ENCODE results near the gene ADGRG3. TPM values are rescaled to one million over a fixed set of nuclear protein-coding genes. Genes with fewer than 3 reads are reported as not detected.
A peak's percentile ranks its signal among the peaks of the same experiment; 100 is the strongest.

Gene ADGRG3
- total and polyA plus RNA-seq, 2 of the 13 experiments (the other 11 are each of a cell fraction or from before 2014, with no cell fraction given): 2.7 to 11.8 TPM

DNA sequence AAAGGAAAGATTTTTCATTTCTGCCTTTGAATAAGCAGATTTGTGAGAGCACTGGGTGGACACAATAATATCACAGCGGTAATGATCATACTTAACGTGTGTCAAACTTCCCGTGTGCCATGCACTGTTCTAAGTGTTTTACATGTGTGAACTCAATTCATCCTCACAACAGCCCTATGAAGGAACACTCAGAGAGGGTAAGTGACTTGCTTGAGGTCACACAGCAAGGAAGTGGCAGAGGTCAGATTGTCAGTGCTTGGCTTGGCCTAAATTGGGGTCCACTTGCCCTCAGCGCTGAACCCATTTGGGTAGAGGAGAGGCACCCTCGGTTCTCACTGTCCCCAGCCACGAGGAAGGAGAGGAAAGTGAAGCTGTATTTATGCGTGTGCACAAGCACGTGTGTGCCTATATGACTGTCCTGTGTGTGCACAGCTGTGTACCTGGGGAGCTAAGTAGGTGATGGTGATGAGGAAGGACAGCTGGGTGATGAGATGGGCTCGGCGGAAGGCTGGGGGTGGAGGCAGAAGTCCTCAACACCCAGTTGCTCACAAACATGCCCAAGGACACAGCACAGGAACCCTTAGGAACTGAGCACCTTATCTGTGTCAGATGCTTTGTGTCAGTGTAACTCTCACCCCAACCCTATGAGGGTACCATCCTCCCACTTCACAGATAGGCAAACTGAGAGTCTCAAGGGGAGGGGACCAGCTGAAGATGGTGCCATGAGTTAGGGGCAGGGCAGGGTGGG lies 9.8 kb upstream of the ADGRG3 start (continued):
- TF ChIP-seq TARDBP (CRISPR knock-in tag; IDR thresholded peaks at IDR 0.05): no peak
- no peak for TF ChIP-seq SKI (IDR thresholded peaks at IDR 0.05; ENCODE audit: partially characterized antibody)
- no peak for TF ChIP-seq CBX1 (IDR thresholded peaks at IDR 0.05; ENCODE audit: low read depth)
- 0 out of 2 replicates have a peak, but pooled peaks have one; percentile 33 for TF ChIP-seq KDM1A (CRISPR knock-in tag; IDR thresholded peaks at IDR 0.05)

DNA sequence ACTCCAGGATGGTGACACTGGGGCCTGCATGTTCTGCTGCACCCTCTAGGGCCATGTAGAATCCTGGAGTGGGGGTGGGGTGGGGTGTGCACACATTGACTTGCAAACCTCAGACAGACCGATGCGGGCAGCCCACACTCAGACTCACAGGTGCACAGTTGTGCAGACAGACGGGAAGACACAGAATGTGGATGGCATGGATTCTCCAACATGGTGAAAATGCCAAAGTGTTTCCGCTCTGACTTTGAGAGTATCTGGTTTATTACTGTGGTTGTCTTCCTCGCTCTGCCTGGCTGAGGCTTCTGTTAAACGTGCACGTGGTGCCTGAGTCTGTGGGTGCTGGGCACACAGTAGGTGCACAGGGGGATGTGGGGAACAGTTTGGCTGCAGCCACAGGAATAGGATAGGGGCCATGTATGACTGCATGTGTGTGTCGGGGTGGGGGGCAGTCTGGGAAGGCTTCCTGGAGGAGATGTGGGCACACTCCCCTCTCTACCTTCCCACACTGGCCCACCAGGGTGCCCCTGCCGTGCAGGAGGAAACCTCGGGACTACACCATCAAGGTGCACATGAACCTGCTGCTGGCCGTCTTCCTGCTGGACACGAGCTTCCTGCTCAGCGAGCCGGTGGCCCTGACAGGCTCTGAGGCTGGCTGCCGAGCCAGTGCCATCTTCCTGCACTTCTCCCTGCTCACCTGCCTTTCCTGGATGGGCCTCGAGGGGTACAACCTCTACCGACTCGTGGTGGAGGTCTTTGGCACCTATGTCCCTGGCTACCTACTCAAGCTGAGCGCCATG lies 9.0 kb upstream of the ADGRG3 start:
- no peak overlapping the region for H3K4me2 ChIP-seq (ENCODE audit: low read depth, low read length)
- no TSS peak for BruUV-seq (replicated peaks)
- in situ Hi-C loops (cut with HindIII; ENCODE audit: extremely low pct_ligation_motif_present, low pct_unique_long_range_greater_than_20kb): no loop called here
- H3K27ac ChIP-seq (ENCODE audit: extremely low read length, insufficient read depth, low read length): no peak overlapping the region
- H3K9ac ChIP-seq (ENCODE audit: insufficient read depth, low read depth, low read length): no peak overlapping the region
- H3K4me3 ChIP-seq (replicated peaks in 1 of 3; ENCODE audit: insufficient read depth in 1 of 3, low read depth in 2 of 3, low read length in 3 of 3): no peak overlapping the region
- WGBS (ENCODE audit: low lambda C conversion rate): 92% methylated on average over 16 of the region's 19 CpGs
- H2AFZ ChIP-seq (ENCODE audit: low read length): no peak overlapping the region
- no peaks in the 10 kb centered on the region for H3K27me3 ChIP-seq (ENCODE audit: control insufficient read depth in 1 of 2, insufficient read depth in 2 of 2, low read length in 2 of 2)
- H3K9me3 ChIP-seq (ENCODE audit: low read length): no peaks in the 10 kb centered on the region
- intact Hi-C loops (cut with micrococcal nuclease; ENCODE audit: unreplicated experiment): no loop called here
- no peak for DNase-seq (ENCODE audit: low spot score)
- no peaks in the 10 kb centered on the region for H3K36me3 ChIP-seq (replicated peaks in 1 of 2; ENCODE audit: control insufficient read depth in 1 of 2, insufficient read depth in 2 of 2, low read length in 2 of 2)
- ATAC-seq: no peak
- TF ChIP-seq ZMYM3 (CRISPR knock-in tag; IDR thresholded peaks at IDR 0.05) (0 out of 2 replicates have a peak, but pooled peaks have one; percentile 20), SYNCRIP (IDR thresholded peaks at IDR 0.05; ENCODE audit: insufficient read depth, low read depth, low read length) (no peak), ZKSCAN1 (IDR thresholded peaks at IDR 0.05; ENCODE audit: low read length) (0 out of 2 replicates have a peak, but pooled peaks have one; percentile 54)
- H4K20me1 ChIP-seq (ENCODE audit: insufficient read depth, low read length): no peaks in the 10 kb centered on the region
- CTCF ChIA-PET (ENCODE audit: low intra/inter-chr PET ratio, low total read pairs): no interaction called here
- H3K4me1 ChIP-seq (ENCODE audit: insufficient read depth, low read length): peaks cover 25% of the 10 kb centered on the region
- no peak for FAIRE-seq
- POLR2A ChIA-PET: no interaction called here
- H3K79me2 ChIP-seq (ENCODE audit: insufficient read depth, low read length): no peaks in the 10 kb centered on the region

All from HepG2 (cell line).